BLaER1 (cell line): Measurements from ENCODE around the gene PLA1A.

Experiments
- H3K27ac ChIP-seq: shearing (Covaris generic); formaldehyde crosslinking; 2 replicates; pipeline ENCODE4 v1.8.1; 2022
- H3K27me3 ChIP-seq: shearing (Covaris generic); formaldehyde crosslinking; 2 replicates; pipeline ENCODE4 v1.8.1; 2022
- H3K36me3 ChIP-seq: shearing (Covaris generic); formaldehyde crosslinking; 2 replicates; pipeline ENCODE4 v1.8.1; 2022
- H3K4me1 ChIP-seq: shearing (Covaris generic); formaldehyde crosslinking; 2 replicates; pipeline ENCODE4 v1.8.1; 2022
- H3K4me2 ChIP-seq: shearing (Covaris generic); formaldehyde crosslinking; 2 replicates; pipeline ENCODE4 v1.8.1; 2022
- H3K4me3 ChIP-seq: shearing (Covaris generic); formaldehyde crosslinking; 2 replicates; pipeline ENCODE4 v1.8.1; 2022
- H3K9ac ChIP-seq: shearing (Covaris generic); formaldehyde crosslinking; 2 replicates; pipeline ENCODE4 v1.8.1; 2022
- H3K9me3 ChIP-seq: shearing (Covaris generic); formaldehyde crosslinking; 2 replicates; pipeline ENCODE4 v1.8.1; 2022
- H4K20me1 ChIP-seq: shearing (Covaris generic); formaldehyde crosslinking; 2 replicates; pipeline ENCODE4 v1.8.1; 2022
- Cebpa-rat ChIP-seq: shearing (Covaris generic); IDR thresholded peaks from 2 replicates; pipeline ENCODE4 v1.8.1; 2022

The PLA1A gene

GRCh38 chr3:119659606-119660291, 62.1 kb downstream of the PLA1A start:
- Histone ChIP-seq H3K27me3 (no peaks in the 10 kb centered on the region), H3K4me2 (no peak overlapping the region), H3K9ac (no peak overlapping the region), H3K9me3 (no peaks in the 10 kb centered on the region), H3K4me3 (no peak overlapping the region), H3K36me3 (no peaks in the 10 kb centered on the region), H3K4me1 (peaks cover 7% of the 10 kb centered on the region; the same call in 1 of the 2 replicates), H4K20me1 (no peaks in the 10 kb centered on the region), H3K27ac (no peak overlapping the region)
- TF ChIP-seq Cebpa-rat, result no peak

- H3K4me2 ChIP-seq, result no peak within 1 kb of the TSS
- no peaks in the 10 kb centered on the region for H3K9me3 ChIP-seq
- H3K27ac ChIP-seq, result no peak within 1 kb of the TSS
- no peaks in the 10 kb centered on the region for H3K36me3 ChIP-seq
- H3K9ac ChIP-seq, result no peak within 1 kb of the TSS
- no peaks in the 10 kb centered on the region for H4K20me1 ChIP-seq
- no peaks in the 10 kb centered on the region for H3K27me3 ChIP-seq
- TF ChIP-seq Cebpa-rat, result no peak
- no peak within 1 kb of the TSS for H3K4me3 ChIP-seq
- H3K4me1 ChIP-seq, result peaks cover 7% of the 10 kb centered on the region; the same call in 1 of the 2 replicates
Measured at GRCh38 chr3:119660474-119661440, 63.1 kb downstream of the PLA1A start, which contains the start of gene POPDC2. TSS of gene POPDC2 (minus strand) at chr3:119660589. CDS start at chr3:119660423, 166 bp downstream.

GRCh38 chr3:119662604-119663373, 65.1 kb downstream of the PLA1A start:
- Histone ChIP-seq H3K27ac (no peak overlapping the region), H3K36me3 (peaks cover 6% of the 10 kb centered on the region; the same call in 1 of the 2 replicates), H3K9me3 (no peaks in the 10 kb centered on the region), H3K4me3 (no peak overlapping the region), H4K20me1 (no peaks in the 10 kb centered on the region), H3K4me2 (no peak overlapping the region), H3K4me1 (peaks cover 4% of the 10 kb centered on the region; the same call in 1 of the 2 replicates), H3K27me3 (no peaks in the 10 kb centered on the region), H3K9ac (no peak overlapping the region)
- no peak for TF ChIP-seq Cebpa-rat

GRCh38 chr3:119663885-119664284, 66.2 kb downstream of the PLA1A start:
- no peaks in the 10 kb centered on the region for H3K27me3 ChIP-seq
- no peak overlapping the region for H3K9ac ChIP-seq
- no peak overlapping the region for H3K27ac ChIP-seq
- no peaks in the 10 kb centered on the region for H3K9me3 ChIP-seq
- H3K36me3 ChIP-seq, result peaks cover 12% of the 10 kb centered on the region; the same call in 1 of the 2 replicates
- no peak overlapping the region for H3K4me3 ChIP-seq
- H3K4me1 ChIP-seq, result no peaks in the 10 kb centered on the region
- H4K20me1 ChIP-seq, result no peaks in the 10 kb centered on the region
- no peak for TF ChIP-seq Cebpa-rat
- H3K4me2 ChIP-seq, result no peak overlapping the region

GRCh38 chr3:119664370-119664769, 66.7 kb downstream of the PLA1A start:
- Histone ChIP-seq H3K4me2 (no peak overlapping the region), H3K4me3 (no peak overlapping the region), H4K20me1 (no peaks in the 10 kb centered on the region), H3K9me3 (no peaks in the 10 kb centered on the region), H3K4me1 (no peaks in the 10 kb centered on the region), H3K27ac (no peak overlapping the region), H3K9ac (no peak overlapping the region), H3K36me3 (peaks cover 17% of the 10 kb centered on the region; the same call in 1 of the 2 replicates), H3K27me3 (no peaks in the 10 kb centered on the region)
- no peak for TF ChIP-seq Cebpa-rat

- Histone ChIP-seq H3K9ac (no peak overlapping the region), H3K27ac (no peak overlapping the region), H3K4me3 (no peak overlapping the region), H3K4me2 (no peak overlapping the region), H3K9me3 (no peaks in the 10 kb centered on the region), H3K4me1 (no peaks in the 10 kb centered on the region), H4K20me1 (no peaks in the 10 kb centered on the region), H3K36me3 (peaks cover 19% of the 10 kb centered on the region), H3K27me3 (no peaks in the 10 kb centered on the region)
- no peak for TF ChIP-seq Cebpa-rat
Measured at GRCh38 chr3:119664850-119665379, 67.2 kb downstream of the PLA1A start.

GRCh38 chr3:119665954-119666559, 68.4 kb downstream of the PLA1A start:
- H4K20me1 ChIP-seq, result no peaks in the 10 kb centered on the region
- no peak overlapping the region for H3K9ac ChIP-seq
- no peak overlapping the region for H3K27ac ChIP-seq
- no peaks in the 10 kb centered on the region for H3K4me1 ChIP-seq
- no peaks in the 10 kb centered on the region for H3K9me3 ChIP-seq
- no peak for TF ChIP-seq Cebpa-rat
- no peaks in the 10 kb centered on the region for H3K27me3 ChIP-seq
- H3K4me2 ChIP-seq, result no peak overlapping the region
- no peak overlapping the region for H3K4me3 ChIP-seq
- H3K36me3 ChIP-seq, result peaks cover 27% of the 10 kb centered on the region

- H3K4me1 ChIP-seq, result no peaks in the 10 kb centered on the region
- H3K27ac ChIP-seq, result no peak overlapping the region
- TF ChIP-seq Cebpa-rat, result no peak
- H4K20me1 ChIP-seq, result no peaks in the 10 kb centered on the region
- peaks cover 65% of the 10 kb centered on the region for H3K36me3 ChIP-seq
- H3K4me3 ChIP-seq, result no peak overlapping the region
- H3K9me3 ChIP-seq, result no peaks in the 10 kb centered on the region
- no peak overlapping the region for H3K4me2 ChIP-seq
- no peak overlapping the region for H3K9ac ChIP-seq
- no peaks in the 10 kb centered on the region for H3K27me3 ChIP-seq
Measured at GRCh38 chr3:119669906-119670570, 72.4 kb downstream of the PLA1A start.
